ENCODE data around the gene CEP89.
"Not testable (repeated sequence)": the region's sequence is repeated elsewhere in the genome, so short reads cannot be mapped to it uniquely, and the experiment has no call there.

The CEP89 gene

DNA sequence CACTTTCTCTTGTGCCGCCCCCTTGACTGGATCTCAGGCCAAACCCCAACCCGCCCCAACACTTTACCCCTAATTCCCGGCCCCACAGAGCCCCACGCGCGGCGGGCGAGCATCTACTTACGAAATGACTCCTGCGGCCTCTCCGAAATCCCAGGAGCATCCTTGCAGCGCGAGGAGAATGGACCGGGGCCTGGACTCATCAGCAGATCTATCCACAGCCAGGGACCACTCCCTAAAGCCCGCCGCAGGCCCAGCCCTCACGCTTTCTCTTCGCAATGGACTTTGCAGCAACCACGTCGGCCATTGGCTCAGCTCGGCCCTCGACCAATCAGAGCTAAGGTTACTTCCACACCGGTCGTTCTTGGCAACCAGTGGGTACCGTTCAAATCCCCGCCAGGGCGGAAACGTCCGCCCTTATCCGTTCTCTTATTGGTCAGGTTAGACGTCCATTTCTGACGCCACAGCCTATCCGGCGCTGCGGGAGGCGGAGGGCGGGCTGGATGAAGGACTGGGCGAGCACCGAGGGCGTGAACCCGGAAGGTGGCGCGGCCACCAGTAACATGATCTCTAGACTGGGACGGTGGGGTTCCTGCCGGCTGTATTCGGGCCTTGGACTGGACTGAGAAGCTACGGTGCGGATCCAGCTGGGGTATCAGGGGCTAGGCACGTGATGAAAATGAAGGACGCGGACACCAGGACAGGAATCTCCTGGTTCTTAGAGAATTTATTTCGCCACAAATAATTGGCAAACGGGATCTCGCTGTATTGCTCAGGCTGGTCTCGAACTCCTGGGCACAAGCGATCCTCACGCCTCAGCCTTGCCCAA lies at the start of gene CEP89, which contains the start of gene FAAP24:
CEP89 (minus strand) TSS at position 244 of the 826 bp plus-strand sequence; CDS start at position 160, 84 bp downstream.
FAAP24 (plus strand) TSS at position 528 of the 826 bp plus-strand sequence. CDS start 955 bp downstream, outside the sequence.
- DNase-seq (ENCODE audit: low read depth), result peak; percentile 97

GRCh38 chr19:33010891-33011290 lies 39.1 kb upstream of the CEP89 start:
- DNase-seq (ENCODE audit: low read depth), result not testable (repeated sequence)

GRCh38 chr19:33008738-33009137 lies 37.0 kb upstream of the CEP89 start:
- DNase-seq (ENCODE audit: low read depth), result no peak

GRCh38 chr19:33005440-33005839 lies 33.7 kb upstream of the CEP89 start:
- no peak for DNase-seq (ENCODE audit: low read depth)

DNA sequence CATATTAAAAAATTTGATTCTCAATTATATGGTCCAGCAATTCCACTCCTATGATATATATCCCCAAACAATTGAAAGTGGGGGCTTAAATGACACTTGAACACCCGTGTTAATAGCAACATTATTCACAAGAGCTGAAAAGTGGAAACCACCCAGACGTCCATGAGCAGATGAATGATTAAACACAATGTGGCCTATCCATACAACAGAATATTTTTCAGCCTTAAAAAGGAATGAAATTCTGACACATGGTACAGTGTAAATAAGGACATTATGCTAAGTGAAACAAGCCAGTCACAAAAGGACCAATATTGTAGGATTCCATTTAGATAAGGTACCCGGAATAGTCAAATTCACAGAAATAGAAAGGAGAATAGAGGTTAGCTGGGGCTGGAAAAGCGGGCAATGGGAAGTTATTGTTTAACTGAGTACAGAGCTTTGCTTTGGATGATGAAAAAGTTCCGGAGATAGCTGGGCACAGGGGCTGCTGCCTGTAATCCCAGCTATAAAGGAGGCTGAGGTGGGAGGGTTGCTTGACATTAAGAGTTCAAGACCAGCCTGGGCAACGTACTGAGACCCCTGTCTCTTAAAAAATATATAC lies 31.8 kb upstream of the CEP89 start:
- not testable (repeated sequence) for DNase-seq (ENCODE audit: low read depth)

DNA sequence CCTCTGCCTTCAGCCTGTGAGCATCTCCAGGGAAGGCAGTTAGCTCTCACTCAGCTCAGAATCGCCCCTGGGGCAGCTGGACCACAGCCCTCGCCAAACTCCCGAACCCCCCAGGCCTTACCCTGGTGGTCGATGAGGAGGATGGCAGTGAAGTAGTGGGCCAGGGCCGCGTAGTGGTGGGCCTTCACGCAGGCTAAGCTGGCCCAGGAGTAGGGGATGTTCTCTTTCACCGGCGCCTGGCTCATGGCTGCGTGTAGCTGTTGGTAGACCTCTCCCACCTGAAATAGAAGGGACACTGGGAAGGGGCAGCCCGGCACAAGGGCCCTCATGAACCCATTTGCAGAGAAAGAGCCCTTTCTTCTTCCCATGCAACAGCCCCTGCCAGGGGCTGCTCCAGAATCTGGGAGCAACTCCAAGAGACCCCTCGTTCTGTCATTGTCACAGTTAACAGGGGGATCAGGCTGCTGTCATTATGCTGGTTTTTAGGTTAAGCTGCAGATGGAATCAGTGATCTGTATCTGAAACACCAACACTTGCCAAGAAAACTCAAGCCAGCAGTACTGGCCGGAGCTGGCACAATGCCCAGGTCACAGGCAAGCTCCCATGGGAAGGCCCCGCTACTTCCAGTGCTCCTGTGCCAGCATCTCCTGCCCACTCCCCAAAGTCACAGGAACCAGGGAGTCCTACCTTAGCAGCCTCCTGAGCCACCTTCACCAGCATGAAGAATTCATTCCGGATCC lies 30.5 kb upstream of the CEP89 start:
- not testable (repeated sequence) for DNase-seq (ENCODE audit: low read depth)

DNA sequence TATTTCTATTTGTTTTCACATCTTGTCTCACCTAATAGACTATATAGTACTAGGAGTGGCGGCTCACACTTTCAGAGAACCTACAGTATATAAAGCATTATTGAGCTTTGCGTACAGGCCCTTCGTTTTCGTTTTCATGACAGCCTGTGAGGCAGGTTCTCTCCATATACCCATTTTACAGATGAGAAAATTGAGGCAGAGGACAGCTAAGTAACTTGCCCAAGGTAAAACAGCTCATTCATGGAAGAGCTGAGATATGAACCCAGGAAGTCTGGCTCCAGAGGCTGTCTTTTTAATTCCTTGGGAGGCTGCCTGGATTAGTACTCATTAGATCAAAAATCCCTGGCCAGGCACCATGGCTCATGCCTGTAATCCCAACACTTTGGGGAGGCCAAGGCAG lies 29.2 kb upstream of the CEP89 start:
- no peak for DNase-seq (ENCODE audit: low read depth)

DNA sequence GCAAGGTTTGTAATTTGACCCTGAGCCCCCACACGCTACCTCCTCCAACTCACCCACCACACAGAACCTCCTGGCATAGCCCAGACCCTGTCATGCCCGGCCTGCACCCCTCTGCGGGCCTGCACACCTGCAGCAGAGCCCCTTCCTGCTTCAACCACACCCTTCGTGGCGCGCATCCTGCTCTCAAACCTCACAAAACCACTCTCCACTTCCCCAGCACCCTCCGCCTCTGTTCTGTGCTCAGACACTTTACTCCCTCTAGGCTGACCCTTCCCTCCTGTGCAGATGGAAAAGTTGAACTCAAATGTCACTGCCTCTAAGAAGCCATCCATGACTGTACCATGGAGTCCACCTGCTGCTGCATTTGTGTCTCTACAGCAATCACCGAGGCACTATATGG lies 28.8 kb upstream of the CEP89 start:
- no peak for DNase-seq (ENCODE audit: low read depth)

DNA sequence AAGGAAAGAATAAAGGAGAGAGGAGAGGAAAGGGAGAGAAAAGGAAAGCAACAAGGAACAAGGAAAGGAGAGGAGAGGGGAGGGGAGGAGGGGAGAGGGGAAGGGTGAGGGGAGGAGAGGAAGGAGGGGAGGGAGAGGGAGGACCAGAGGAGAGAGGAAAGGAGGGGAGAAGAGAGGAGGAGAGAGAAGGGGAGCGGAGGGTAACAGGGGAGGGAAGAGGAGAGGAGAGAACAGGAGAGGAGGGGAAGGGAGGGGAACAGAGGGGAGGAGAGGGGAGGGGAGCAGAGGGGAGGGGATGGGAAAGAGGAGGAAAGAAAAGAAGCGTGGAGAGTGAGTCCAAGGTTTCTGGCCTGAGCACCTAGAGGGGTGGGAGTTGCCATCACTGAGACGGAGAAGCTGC lies 27.0 kb upstream of the CEP89 start:
- DNase-seq (ENCODE audit: low read depth), result no peak

DNA sequence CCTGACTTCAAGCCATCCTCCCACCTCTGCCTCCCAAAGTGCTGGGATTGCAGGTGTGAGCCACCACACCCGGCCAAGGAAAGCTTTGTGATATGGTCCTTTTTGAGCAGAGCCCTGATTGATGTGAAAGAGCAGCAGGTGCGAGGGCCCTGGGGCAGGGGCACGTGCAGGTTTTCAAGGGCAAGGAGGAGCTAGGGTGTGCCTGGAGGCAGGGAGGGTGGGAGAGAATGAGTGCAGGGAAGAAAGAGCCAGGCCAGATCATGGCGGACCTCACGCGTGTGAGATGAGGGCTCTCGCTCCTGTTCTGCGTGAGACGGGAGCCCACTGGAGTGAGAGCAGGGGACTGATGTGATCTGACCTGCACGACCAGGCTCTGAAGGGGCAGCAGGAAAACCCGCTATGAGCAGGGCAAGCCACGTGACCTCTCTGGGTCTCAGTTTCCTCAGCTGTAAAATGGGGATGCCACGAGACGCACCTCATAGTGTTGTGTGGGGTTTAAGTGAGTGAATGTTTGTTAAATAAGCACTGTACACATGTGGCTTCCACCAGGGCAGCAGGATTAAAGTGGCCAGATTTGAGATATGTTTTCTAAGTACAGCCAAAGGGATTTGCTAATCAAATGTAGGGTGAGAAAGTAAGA lies 26.1 kb upstream of the CEP89 start:
- no peak for DNase-seq (ENCODE audit: low read depth)

- DNase-seq (ENCODE audit: low read depth), result not testable (repeated sequence)
Observed at GRCh38 chr19:32997061-32997464, 25.3 kb upstream of the CEP89 start.

- not testable (repeated sequence) for DNase-seq (ENCODE audit: low read depth)
Observed at GRCh38 chr19:32995966-32996365, 24.2 kb upstream of the CEP89 start.

DNA sequence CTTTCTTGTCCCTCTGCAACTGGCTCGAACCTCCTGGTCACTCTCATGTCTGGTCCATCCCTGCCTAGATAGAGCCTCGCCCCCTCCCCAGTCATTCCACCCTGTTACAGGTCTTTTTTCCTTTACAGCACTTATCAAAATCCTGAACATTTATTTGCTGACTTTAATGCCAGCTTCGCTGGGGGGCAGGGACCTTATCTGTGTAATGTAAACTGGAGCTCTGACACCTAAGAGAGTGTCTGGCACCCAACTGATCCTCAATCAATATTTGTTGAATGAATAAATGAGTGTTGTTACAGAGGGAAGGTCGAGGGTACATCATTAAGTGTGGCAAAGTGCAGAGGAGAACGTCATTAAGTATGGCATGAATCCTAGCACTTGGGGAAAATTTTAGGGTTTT lies 17.0 kb upstream of the CEP89 start:
- no peak for DNase-seq (ENCODE audit: low read depth)

GRCh38 chr19:32988254-32988653 lies 16.5 kb upstream of the CEP89 start:
- not testable (repeated sequence) for DNase-seq (ENCODE audit: low read depth)

- DNase-seq (ENCODE audit: low read depth), result not testable (repeated sequence)
Observed at GRCh38 chr19:32982488-32982887, 10.7 kb upstream of the CEP89 start.

DNA sequence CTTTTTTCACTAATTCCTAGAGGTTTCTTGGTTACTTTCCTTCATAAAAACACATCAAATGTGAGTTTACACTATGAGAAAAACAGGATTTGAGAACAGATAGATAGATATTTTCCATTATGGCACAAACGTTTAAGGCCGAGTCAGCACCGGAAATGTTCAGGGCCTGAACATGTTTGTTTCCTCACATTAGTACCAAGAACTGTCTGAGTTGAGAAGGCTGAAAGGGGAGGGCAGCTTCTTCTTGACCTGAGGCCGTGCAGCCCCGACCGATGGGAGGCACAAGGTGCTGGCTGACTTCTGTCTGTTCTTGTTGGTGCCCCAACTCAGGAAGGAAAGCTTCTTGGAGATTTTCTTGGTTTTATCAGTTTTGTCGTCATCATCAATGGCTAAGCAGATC lies 8.0 kb upstream of the CEP89 start:
- not testable (repeated sequence) for DNase-seq (ENCODE audit: low read depth)

- DNase-seq (ENCODE audit: low read depth), result not testable (repeated sequence)
Observed at GRCh38 chr19:32977813-32978212, 6.1 kb upstream of the CEP89 start.

GRCh38 chr19:32977280-32977679 lies 5.5 kb upstream of the CEP89 start:
- no peak for DNase-seq (ENCODE audit: low read depth)

GRCh38 chr19:32976223-32976805 lies 4.6 kb upstream of the CEP89 start:
- DNase-seq (ENCODE audit: low read depth), result peak; percentile 23

- no peak for DNase-seq (ENCODE audit: low read depth)
Observed at GRCh38 chr19:32971012-32971595, 654 bp downstream of the CEP89 start.

- no peak for DNase-seq (ENCODE audit: low read depth)
Observed at GRCh38 chr19:32969549-32969948, 2.2 kb downstream of the CEP89 start.

All from stromal cell of bone marrow (primary cell).